Measurements from ENCODE around the gene TTF1. TPM values are rescaled to one million over a fixed set of nuclear protein-coding genes. Genes with fewer than 3 reads are reported as not detected.
A peak's percentile ranks its signal among the peaks of the same experiment; 100 is the strongest.

Gene TTF1
- total RNA-seq, 2 experiments from 2014 or later, result 12.4 to 12.8 TPM

GRCh38 chr9:132404228-132404881, 2.3 kb downstream of the TTF1 start:
- peak in 4 of 14 experiments; percentile 5 to 55 (median 36) for DNase-seq
- CTCF ChIA-PET, result interaction anchor here (1.3 kb wide), 1 partner anchor 168 kb away, joined by 3 read pairs; no protein-coding TSS in a partner anchor
- peak overlapping the region; percentile 74 for H3K4me3 Mint-ChIP-seq

GRCh38 chr9:132401824-132402223, 4.8 kb downstream of the TTF1 start:
- TF ChIP-seq CTCF (IDR thresholded peaks at IDR 0.05), result no peak
- POLR2A ChIA-PET, result no interaction called here
- peaks cover 46% of the 10 kb centered on the region for H3K4me1 Mint-ChIP-seq (ENCODE audit: low read depth)
- Histone ChIP-seq H3K4me1 (ENCODE audit: insufficient read depth, low read length) (peaks cover 30% of the 10 kb centered on the region), H3K27me3 (ENCODE audit: control insufficient read depth in 1 of 2, insufficient read depth in 2 of 2, low read length in 2 of 2) (no peaks in the 10 kb centered on the region), H3K36me3 (ENCODE audit: insufficient read depth, low read length) (peaks cover 56% of the 10 kb centered on the region), H3K4me3 (ENCODE audit: low read length) (no peak overlapping the region), H3K27ac (ENCODE audit: low read depth in 1 of 2, low read length in 2 of 2) (no peak overlapping the region), H3K9me3 (ENCODE audit: control insufficient read depth in 1 of 2, insufficient read depth in 1 of 2, low read length in 2 of 2) (no peaks in the 10 kb centered on the region)
- H3K9me3 Mint-ChIP-seq, result no peaks in the 10 kb centered on the region
- H3K4me3 Mint-ChIP-seq, result no peak overlapping the region
- CTCF ChIA-PET, result no interaction called here
- peaks cover 76% of the 10 kb centered on the region for H3K36me3 Mint-ChIP-seq (ENCODE audit: low read depth)
- no peak for ATAC-seq (ENCODE audit: poor library complexity)
- DNase-seq, result no peak
- intact Hi-C loops (cut with DNase I, micrococcal nuclease), result loop anchor here in 1 of 2 experiments (10.0 kb wide), 3 partner anchors 543 to 1277 kb away; partner anchors contain the start of genes MED22, NUP214, RPL7A and TSC1
- H3K27me3 Mint-ChIP-seq, result peaks cover 2% of the 10 kb centered on the region
- H3K27ac Mint-ChIP-seq, result no peak overlapping the region

More at GRCh38 chr9:132404228-132404881, 2.3 kb downstream of the TTF1 start:
- no peaks in the 10 kb centered on the region for H3K9me3 Mint-ChIP-seq
- no peak for TF ChIP-seq CTCF (IDR thresholded peaks at IDR 0.05)
- Histone ChIP-seq H3K27me3 (ENCODE audit: control insufficient read depth in 1 of 2, insufficient read depth in 2 of 2, low read length in 2 of 2) (no peaks in the 10 kb centered on the region), H3K4me1 (ENCODE audit: insufficient read depth, low read length) (peaks cover 36% of the 10 kb centered on the region), H3K4me3 (ENCODE audit: low read length) (peak overlapping the region; percentile 13), H3K36me3 (ENCODE audit: insufficient read depth, low read length) (peaks cover 36% of the 10 kb centered on the region), H3K9me3 (ENCODE audit: control insufficient read depth in 1 of 2, insufficient read depth in 1 of 2, low read length in 2 of 2) (no peaks in the 10 kb centered on the region), H3K27ac (ENCODE audit: low read depth in 1 of 2, low read length in 2 of 2) (peak overlapping the region; percentile 26 to 33)
- POLR2A ChIA-PET, result interaction anchor here (0.6 to 1.4 kb wide), 4 partner anchors 48 to 163 kb away, joined by 3 to 6 read pairs (median 4); partner anchors contain the start of gene SETX
- peak overlapping the region; percentile 67 for H3K27ac Mint-ChIP-seq
- H3K4me1 Mint-ChIP-seq (ENCODE audit: low read depth), result peaks cover 55% of the 10 kb centered on the region
- intact Hi-C loops (cut with DNase I, micrococcal nuclease), result loop anchor here in 1 of 2 experiments (10.0 kb wide), 3 partner anchors 540 to 1280 kb away; partner anchors contain the start of genes MED22, NUP214, RPL7A and TSC1
- H3K36me3 Mint-ChIP-seq (ENCODE audit: low read depth), result peaks cover 55% of the 10 kb centered on the region
- peak; percentile 35 for ATAC-seq (ENCODE audit: poor library complexity)
- H3K27me3 Mint-ChIP-seq, result peaks cover 4% of the 10 kb centered on the region

DNA sequence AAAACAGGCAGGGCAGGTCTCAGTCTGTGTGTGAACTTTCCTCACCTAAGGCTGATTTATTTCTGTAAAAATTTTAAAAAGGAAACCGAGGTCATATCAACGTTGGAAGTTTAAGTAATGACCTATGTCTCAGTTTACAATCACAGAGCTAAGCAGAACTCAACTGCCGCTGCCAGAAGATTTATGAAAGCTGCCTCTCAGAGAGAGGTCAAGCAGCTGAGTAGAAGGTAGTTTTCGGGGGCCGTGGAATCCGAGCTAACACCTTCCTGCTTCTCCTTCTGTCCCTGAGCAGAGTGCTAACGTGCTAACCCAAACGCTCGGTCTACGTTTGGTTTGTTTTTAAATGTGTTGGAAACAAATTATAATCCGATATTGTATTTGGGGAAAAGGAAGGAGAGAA, 11.1 kb downstream of the TTF1 start:
- TF ChIP-seq CTCF (IDR thresholded peaks at IDR 0.05), result no peak
- POLR2A ChIA-PET, result no interaction called here
- Histone ChIP-seq H3K27me3 (ENCODE audit: control insufficient read depth in 1 of 2, insufficient read depth in 2 of 2, low read length in 2 of 2) (no peaks in the 10 kb centered on the region), H3K27ac (ENCODE audit: low read depth in 1 of 2, low read length in 2 of 2) (no peak overlapping the region), H3K4me1 (ENCODE audit: insufficient read depth, low read length) (no peaks in the 10 kb centered on the region), H3K4me3 (ENCODE audit: low read length) (no peak overlapping the region), H3K9me3 (ENCODE audit: control insufficient read depth in 1 of 2, insufficient read depth in 1 of 2, low read length in 2 of 2) (no peaks in the 10 kb centered on the region), H3K36me3 (ENCODE audit: insufficient read depth, low read length) (peaks cover 87% of the 10 kb centered on the region)
- H3K9me3 Mint-ChIP-seq, result no peaks in the 10 kb centered on the region
- ATAC-seq (ENCODE audit: poor library complexity) (no peak), DNase-seq (no peak)
- H3K36me3 Mint-ChIP-seq (ENCODE audit: low read depth), result peaks cover 86% of the 10 kb centered on the region
- no peak overlapping the region for H3K4me3 Mint-ChIP-seq
- intact Hi-C loops (cut with DNase I, micrococcal nuclease), result no loop called here
- H3K4me1 Mint-ChIP-seq (ENCODE audit: low read depth), result no peaks in the 10 kb centered on the region
- H3K27ac Mint-ChIP-seq, result no peak overlapping the region
- CTCF ChIA-PET, result no interaction called here
- H3K27me3 Mint-ChIP-seq, result no peaks in the 10 kb centered on the region
